ENCODE results near the gene PTGES2.
A peak's percentile ranks its signal among the peaks of the same experiment; 100 is the strongest.
"Not testable (repeated sequence)": the region's sequence is repeated elsewhere in the genome, so short reads cannot be mapped to it uniquely, and the experiment has no call there.

Gene PTGES2

GRCh38 chr9:128136816-128137793 lies 9.6 kb upstream of the PTGES2 start:
- DNase-seq (ENCODE audit: low read depth in 2 of 2): no peak

DNA sequence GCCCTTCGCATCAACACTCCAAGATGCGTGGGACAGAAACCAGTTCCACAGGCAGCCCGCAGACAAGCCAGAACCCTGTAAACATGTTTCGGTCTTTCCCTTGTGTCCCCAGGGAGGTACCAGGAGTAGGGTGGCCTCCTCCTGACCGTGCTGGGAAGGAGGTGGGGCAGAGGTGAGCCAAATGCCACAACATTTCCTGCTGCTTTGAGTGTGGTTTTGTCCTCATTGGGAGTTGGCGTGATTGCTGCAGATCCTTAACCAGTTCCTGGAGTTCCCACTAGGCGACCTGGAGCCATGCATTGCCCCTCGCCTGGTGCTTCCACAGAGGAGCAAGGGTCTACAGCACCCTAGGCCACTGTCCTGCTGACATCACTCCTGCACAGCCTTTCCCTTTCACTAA lies 8.0 kb upstream of the PTGES2 start:
- DNase-seq (ENCODE audit: low read depth in 2 of 2): not testable (repeated sequence)

DNA sequence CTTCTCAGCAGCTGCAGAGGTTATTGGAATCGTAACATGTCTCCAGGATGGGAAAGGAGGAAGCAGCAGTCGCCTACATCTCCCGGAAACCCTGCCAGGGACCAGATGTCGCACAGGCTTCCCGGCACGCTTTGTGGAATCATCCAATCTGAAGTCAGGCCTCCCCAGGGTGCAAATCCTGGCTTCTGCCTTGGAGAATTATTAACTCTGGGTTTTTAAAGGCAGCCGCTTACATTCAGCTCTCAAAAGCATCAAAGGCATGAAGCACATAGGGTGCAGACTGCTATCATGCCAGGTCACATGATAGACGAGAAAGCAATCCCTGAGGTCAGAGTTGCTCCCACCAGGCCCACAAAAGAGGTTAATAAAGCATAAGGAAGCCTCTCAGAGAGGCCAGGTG lies 4.6 kb upstream of the PTGES2 start:
- DNase-seq (ENCODE audit: low read depth in 2 of 2): not testable (repeated sequence)

DNA sequence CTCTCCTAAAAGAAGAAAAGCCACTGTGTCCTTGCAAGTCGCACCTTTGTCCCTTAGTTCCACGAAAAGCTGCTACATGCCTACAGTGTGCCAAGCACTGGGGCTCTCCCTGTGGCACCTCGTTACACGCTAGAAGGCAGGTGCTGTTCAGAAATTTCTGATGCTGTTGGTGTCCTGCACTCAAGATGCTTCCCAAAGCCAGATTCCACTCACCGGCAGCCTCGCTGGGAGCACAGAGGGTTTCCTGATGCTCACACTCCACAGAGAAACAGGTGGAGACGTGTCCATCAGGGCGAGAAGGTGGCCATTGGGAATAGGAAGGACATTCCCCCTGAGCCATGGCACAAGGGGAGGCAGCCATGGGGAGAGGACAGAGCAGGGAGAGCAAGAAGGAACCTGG lies 3.8 kb upstream of the PTGES2 start:
- DNase-seq (ENCODE audit: low read depth in 2 of 2): not testable (repeated sequence)

- DNase-seq (ENCODE audit: low read depth in 2 of 2): not testable (repeated sequence)
These were observed 3.1 kb upstream of the PTGES2 start for GRCh38 chr9:128130651-128131050.

DNA sequence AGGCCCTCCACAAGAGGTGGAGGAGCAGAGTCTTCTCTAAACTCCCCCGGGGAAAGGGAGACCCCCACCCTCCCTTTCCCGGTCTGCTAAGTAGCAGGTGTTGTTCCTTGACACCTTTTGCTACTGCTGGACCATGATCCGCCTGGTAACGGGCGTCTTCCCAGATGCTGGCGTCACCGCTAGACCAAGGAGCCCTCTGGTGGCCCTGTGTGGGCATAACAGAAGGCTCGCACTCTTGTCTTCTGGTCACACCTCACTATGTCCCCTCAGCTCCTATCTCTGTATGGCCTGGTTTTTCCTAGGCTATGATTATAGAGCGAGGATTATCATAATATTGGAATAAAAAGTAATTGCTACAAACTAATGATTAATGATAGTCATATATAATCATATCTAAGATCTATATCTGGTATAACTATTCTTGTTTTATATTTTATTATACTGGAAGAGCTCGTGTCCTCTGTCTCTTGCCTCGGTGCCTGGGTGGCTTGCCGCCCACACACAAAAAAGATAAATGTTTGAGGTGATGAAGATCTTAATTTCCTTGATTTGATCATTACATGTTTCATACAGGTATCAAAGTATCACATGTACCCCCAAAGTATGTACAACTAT lies 2.6 kb upstream of the PTGES2 start:
- peak in 1 of 2 donors; percentile 47 for DNase-seq (ENCODE audit: low read depth in 2 of 2)

DNA sequence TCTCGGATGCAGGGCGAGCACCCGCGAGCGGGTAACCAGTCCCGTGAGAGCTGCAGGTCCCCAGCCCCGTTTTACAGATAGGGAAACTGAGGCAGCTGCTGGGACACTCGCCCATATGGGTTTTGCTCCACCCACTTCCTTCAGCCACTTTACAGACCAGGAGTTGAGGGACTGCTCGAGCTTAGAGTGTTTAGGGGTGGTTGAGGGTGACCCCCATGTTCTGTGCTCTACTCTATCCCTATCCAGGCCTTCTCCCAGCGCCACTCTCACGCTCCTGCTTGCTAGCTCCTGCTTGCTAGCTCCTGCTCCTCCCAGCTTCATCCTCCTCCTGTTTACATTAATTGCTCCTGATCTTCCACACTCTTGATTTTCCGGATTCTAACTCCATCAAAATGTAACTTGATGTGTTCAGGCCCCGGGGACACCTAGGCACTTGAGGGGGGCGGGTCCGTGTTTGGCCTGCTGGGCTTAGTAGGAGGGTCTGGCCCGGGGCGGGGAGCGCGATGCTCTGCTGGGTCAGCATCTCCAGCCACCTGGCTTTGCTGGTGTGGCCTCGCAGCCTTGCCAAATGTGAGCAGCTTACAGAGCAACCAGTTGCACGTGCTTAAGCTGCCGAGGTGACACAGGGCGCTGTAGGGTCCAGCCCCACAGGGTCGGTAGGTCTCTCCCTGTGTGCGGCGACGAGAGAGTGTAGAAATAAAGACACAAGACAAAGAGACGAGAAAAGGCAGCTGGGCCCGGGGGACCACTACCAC lies 1.5 kb upstream of the PTGES2 start:
- no peak for DNase-seq (ENCODE audit: low read depth in 2 of 2)

DNA sequence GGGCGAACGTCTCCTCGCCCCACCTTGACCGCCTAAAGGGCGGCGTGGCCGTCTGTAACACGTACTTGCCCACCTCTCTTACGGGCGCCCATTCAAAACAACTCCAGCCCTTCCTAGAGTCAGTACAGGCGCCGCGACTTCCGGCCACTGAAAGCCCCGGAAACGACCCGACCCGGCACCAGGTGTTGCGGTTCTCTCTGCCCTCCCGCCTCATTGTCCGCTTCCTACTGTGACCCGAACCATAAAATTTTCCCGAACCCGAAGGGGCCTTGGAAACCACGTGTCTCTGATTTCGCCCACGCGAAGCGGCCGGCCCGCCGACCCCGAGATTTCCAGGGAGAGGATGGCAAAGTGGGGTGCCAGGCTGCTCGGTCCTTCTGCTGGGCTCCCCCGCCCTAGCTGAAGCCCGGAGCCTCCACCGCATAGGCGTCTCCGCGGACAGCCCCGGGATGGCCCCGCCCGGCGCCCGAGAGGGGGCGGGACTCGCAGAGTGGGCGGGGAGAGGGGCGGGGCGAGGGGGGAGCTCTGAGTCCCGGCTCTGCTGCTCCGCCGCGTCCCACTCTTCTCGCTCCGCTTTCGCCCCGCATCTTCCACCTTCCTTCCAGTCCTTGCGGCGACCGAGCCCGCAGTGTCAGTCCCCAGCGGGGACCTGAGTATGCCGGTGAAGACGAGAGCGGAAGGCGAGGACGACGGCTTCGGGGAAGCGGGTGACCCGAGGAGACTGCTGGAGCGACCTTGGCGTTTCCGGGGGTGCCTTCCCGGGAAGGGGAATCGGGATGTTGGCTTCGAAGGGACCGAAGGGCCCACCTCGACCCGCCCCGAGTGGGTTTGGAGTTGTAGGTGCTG lies 684 bp upstream of the PTGES2 start:
- peak; percentile 80 to 83 for DNase-seq (ENCODE audit: low read depth in 2 of 2)

GRCh38 chr9:128125580-128126354 lies 1.8 kb downstream of the PTGES2 start:
- DNase-seq (ENCODE audit: low read depth in 2 of 2): no peak

GRCh38 chr9:128124873-128125579 lies 2.5 kb downstream of the PTGES2 start:
- peak in 1 of 2 donors; percentile 24 for DNase-seq (ENCODE audit: low read depth in 2 of 2)

GRCh38 chr9:128124451-128124850 lies 3.1 kb downstream of the PTGES2 start:
- no peak for DNase-seq (ENCODE audit: low read depth in 2 of 2)

GRCh38 chr9:128123451-128124080 lies 4.0 kb downstream of the PTGES2 start:
- no peak for DNase-seq (ENCODE audit: low read depth in 2 of 2)

DNA sequence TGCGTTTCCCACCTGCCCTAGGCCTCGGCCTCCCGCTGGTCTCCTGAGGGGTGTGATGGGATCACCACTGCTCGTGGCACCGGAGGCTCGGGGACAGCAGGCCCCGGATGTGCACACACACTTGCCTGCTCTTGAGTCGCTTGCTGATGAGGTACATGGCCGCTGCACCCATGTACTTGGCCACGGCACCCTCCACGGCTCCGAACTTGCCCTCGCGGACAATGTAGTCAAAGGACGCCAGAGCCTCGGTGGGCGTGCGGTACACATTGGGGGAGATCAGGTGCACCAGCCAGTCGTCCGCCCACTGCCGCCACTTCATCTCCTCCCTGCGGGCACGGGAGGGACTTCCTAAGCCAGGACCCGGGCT lies 4.7 kb downstream of the PTGES2 start:
- no peak for DNase-seq (ENCODE audit: low read depth in 2 of 2)

- DNase-seq (ENCODE audit: low read depth in 2 of 2): no peak
These were observed 5.4 kb downstream of the PTGES2 start for GRCh38 chr9:128121924-128122808.

DNA sequence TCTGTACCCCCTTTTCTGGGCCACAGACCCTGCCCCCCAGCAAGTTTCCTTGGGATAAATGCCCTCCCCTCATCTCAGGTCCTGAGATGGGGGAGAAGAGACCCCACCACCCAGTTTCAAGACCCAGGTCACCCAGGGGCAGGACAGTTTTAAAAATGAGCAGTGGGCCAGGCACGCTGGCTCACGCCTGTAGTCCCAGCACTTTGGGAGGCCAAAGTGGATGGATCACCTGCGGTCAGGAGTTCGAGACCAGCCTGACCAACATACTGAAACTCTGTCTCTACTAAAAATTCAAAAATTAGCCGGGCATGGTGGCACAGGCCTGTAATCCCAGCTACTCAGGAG lies 6.1 kb downstream of the PTGES2 start:
- no peak for DNase-seq (ENCODE audit: low read depth in 2 of 2)

DNA sequence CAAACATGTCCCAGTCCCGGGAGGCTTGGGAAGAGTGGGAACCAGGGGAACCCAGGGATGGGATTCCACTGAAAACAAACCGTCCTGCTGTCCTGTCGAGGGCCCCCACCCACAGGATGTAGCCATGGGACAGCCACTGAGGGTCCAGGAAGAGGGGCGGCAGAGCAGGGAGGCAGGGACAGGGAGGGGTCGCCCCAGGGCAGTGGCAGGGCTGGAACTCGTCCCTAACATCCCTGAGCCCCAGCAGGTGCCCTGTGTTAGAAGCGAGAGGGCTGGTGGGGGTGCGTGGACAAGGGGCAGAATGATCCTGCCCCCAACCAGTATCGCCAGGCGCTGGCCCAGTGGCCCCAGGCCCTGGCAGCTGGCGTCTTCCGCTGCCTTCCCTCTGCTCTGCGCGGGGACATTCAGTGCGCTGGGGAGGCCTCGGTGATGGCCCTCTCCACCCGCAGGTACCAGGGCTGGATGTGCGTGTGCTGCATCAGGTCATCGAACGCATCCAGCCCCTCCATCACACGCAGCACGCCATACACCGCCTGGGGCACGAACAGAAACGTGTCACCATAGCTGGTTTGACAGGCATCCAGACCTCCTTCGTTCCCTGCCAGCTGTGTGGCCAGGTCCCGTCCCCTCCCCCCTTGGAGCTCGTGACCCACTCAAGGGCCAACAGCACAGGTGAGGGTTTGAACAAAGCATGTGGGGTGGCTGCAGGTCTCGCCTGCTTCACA lies 6.6 kb downstream of the PTGES2 start:
- no peak for DNase-seq (ENCODE audit: low read depth in 2 of 2)

- DNase-seq (ENCODE audit: low read depth in 2 of 2): no peak
These were observed 7.3 kb downstream of the PTGES2 start for GRCh38 chr9:128120061-128120740.

Measured in stimulated activated CD4-positive, alpha-beta T cell treated with anti-CD3 and anti-CD28 coated beads, Interleukin-1b, Interleukin-23, amount 100 ng/mL, for 4 hours (primary cell).